GM19238 (cell line): ENCODE measurements around the gene IDUA.

Experiments used
- DNase-seq: peaks from one replicate; pipeline ENCODE4 v3.0.0; 2011; ENCODE audit warnings: low spot score; ENCODE audit not compliant: insufficient read length

The IDUA gene

DNA sequence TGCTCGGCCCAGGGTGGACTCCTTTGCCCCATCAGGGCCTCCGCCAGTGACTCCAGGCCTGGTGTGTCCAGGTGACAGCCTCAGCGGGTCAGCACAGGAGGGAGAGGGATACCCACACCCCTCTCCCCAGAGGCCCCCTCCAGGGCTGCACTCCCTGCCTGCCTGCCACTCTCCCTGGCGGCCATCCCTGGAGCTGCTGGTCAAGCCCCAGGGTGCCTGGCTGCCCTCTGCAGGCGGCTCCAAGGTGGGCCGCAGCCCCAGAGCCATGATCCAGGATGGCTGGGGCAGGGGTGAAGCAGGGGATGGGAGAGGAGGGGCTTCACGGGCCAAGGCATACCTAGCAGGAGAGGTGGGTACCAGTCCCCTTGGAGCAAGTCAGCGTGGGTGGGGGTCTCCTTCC lies 28.3 kb downstream of the IDUA start:
- no peak for DNase-seq

DNA sequence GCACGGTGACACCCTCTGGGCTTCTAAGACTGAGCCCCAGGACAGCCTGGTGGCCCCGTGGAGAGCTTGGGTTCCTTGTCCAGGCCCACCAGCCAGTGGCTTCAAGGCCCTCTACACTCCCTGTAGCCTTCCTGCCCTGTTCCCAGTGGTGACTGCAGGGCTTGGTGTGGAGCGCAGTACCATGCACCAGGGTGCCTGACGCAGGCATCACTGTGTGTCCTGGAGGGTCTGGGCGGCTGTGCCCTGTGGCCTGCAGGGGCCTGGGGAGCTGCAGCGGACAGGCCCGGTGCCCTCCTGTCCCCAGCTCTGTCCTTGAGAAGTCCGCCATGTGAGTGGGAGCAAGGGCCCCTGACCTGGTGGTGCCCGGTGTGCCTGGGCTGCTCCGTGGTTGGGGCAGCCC lies 28.9 kb downstream of the IDUA start:
- no peak for DNase-seq

DNA sequence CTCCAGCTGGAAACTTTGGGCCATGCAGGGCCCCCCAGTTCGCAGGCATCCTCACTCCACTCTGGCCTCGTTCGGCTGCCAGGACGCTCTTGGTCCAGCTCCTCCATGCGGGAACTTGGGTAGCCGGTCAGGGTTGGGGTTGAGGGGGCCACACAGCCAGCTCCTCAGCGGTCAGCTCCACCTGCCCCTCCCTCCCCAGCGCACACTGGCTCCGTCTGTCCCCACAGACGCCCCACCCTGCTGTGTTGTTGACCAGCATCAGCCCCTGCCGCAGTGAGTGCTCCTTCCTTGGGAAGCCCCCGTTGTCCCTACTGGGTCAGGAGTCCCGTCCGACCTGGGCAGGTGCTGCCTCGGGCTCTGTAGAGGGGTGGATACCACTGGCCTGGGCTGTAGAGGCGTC lies 30.4 kb downstream of the IDUA start:
- DNase-seq = no peak

DNA sequence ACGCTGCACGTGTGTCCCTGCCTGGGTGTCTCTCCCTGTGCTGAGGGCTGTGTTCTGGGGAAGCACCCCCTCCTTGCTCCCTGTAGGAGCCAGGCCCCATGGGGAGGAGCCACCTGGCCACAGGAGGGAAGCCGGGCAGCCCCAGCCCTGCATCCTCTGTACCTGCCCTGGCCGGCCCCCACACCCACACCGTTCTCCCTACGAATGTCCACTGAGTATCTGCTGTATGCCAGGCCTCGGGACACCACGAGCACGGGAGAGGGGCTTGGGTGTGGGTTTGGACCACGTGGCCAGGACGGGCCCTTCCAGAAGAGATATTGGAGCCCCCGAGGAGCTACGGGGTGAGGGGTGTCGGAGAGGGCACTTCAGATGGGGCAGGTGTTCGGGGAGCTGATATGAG lies 30.9 kb downstream of the IDUA start:
- no peak for DNase-seq

DNA sequence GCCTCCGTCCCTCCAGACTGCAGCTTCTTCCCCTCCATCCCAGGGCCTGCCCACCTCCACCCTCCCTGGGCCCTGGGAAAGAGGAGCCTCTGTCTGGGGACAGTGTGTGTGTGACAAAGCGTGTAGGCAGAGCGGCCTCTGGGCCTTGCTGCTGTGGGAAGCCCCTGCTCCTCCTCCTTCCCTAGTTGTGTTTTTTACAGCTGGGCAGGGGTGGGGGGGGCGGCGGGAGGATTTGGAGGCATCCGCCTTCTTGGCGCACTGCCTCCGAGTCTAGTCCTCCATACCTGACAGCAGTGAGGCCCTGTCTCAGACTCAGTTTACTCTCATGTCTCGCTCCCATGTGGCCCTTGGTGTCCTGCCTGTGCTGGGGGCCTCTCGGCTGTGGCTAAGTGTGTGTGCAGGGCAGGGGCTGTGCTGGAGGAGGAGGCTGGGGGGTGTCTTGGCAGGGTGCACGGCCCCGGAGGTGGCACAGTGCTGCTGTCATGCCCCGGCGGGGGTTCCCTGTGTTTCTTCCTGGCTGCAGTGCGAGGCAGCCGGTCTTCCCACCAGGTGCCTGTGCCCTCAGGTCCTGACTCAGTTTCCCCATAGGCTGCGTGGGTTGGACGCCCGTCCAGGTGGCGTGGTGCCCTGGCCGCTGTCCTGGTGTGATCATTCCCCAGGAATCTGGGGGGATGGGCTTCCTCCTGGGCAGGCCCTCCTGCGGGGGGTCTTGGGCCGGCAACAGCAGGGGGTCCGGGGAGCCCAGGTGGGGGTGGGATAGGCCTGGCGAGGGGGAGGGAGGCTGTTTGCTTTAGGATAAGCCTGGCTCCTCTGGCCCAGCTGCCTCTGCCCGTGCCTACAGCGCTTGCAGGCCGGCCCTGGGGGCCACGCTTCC lies 31.5 kb downstream of the IDUA start:
- no peak for DNase-seq

DNA sequence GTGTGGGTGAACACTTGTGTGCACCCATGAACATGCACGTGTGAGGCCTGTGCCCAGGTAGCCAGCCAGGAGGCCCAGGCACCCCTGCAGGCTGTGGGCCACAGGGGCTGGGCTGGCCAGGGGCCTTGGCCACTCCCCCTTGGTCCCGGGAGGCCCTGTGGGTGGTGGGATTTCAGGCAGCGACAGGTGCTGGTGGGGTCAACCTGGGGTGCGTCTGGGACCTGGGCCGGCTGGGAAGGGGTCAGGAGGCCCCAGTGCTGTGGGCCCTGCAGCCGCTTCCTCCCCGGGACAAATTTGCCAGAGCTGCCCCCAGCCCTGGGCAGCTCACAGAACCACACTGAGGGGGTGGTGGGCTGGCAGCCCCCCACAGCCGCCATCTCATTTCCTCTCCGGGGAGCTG lies 32.5 kb downstream of the IDUA start:
- DNase-seq = no peak

DNA sequence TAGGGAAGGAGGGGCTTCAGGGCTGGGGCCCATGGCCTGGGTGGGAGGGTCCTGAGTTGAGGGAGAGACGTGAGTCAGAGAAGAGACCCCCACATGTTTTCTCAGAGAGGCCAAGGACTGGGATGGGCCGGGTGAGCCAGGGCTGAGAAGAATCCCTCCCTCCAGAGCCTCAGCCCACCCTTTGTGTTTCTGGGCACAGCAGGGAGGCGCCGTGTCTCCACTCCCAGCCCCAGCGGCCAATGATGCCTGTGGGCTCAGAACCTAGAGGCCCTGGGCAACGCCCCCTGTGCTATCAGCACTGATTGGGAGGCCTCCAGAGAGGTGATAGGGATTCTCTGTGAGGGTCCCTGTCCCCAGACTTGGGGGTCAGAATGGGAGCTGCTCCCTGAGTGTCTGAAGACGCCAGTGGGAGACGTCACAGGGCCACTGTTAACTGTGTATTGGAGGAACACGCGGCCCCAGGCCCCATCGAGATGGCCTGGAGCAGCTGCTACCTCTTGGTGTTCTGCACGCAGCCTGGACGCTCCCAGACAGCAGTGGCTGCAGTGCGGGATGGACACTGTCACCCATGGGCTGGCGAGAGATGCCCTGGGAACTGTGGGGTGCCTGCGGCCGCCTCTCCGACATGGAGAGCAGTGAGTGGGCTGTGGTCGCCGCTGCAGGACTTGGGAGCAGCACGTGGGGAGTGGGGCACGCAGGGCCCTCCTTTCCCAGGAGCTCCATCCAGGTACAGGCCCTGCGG lies 33.1 kb downstream of the IDUA start:
- no peak for DNase-seq

DNA sequence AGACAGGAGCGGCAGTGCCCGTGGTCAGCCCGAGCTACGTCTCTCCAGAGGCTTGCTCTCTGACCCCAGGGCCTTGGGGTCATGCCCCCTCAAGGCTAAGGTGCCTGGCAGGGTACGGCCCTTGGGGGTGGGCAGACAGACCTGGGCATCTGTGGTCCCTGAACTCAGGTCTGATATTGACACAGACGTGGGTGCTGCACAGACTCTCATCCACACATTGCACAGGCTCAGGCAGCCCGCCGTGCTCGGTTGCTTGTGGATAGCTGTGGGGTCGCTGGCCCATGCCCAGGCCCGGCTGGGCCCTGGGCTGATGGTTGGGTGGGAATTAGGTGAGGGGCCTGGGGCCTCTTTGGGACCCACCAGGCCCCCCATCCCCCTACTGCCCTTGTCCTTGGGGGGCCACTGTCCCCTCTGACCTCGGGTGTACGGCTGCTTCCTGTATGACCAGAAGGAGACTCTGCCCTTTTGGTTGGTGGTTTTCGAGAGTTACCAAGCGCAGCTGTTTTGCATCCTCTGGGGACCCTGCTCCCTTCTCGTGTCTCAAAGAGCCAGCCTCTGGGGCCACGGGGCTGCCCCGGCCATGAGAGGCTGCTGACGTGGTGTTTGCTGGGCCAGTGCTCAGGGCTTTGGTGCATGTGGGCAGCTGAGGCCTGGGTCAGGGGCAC lies 34.7 kb downstream of the IDUA start:
- DNase-seq = peak; percentile 91

DNA sequence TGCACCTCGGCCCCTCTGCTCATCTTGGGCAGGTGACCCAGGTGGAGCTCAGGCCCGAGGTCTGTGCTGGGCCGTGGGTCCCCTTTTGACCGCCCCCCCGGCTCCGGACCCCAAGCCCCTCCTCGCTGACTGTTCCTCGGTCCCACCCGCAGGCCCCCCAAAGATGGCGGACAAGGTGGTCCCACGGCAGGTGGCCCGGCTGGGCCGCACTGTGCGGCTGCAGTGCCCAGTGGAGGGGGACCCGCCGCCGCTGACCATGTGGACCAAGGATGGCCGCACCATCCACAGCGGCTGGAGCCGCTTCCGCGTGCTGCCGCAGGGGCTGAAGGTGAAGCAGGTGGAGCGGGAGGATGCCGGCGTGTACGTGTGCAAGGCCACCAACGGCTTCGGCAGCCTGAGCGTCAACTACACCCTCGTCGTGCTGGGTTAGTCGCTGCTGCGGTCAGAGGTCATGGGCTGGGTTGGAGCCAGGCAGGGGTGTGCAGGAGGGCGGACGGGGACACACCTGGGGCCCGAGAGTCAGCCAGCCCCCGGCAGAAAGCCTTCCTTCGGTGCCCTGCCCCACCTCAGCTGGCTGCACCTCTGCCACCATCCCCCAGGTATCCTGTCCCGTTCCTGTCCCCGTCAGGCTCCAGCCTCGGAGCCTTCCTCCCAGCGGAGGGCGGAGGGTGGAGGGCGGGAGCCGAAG lies 35.4 kb downstream of the IDUA start:
- DNase-seq = no peak

DNA sequence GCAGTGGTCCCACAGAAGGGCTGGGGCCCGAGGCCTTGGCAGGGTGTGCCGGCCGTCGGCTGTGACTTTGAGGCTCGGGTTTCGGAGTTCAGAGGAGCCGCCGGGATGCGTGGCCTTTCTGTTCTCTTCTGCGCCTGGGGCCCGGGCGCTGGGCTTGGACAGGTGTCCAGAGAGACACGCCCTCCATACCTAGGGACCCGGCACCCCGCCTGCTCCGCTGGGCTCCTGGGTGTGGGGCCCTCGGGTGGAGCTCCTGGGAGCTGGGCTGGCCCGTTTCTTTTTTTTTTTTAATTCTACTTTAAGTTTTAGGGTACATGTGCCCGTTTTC lies 35.9 kb downstream of the IDUA start:
- no peak for DNase-seq

DNA sequence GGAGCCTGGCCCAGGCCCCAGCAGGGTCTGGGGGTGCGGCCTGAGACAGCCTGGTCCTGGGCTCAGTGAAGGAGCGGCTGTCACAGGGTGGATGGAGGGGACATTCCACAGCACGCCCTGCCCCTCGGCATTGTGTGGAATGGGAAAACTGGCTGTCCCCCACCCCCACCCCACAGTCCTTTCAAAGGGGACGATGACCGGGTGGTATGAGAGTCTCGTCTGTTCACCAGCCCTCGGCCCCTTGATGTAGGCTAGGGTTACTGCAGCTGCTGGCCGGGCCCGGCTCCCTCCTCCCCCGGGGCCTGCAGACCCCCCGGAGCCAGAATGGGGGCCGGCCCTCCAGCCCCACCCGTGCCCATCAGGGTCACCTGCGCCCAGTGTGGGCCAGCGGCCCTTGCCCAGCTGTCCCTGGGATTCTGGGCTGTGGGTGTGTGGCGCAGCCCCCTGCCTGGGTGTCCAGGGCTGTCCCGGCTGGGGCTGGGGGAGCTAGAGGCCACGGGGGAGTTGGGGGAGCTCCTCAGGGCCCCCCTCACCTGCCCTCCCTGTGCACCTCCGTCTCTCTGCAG lies 36.3 kb downstream of the IDUA start:
- no peak for DNase-seq

DNA sequence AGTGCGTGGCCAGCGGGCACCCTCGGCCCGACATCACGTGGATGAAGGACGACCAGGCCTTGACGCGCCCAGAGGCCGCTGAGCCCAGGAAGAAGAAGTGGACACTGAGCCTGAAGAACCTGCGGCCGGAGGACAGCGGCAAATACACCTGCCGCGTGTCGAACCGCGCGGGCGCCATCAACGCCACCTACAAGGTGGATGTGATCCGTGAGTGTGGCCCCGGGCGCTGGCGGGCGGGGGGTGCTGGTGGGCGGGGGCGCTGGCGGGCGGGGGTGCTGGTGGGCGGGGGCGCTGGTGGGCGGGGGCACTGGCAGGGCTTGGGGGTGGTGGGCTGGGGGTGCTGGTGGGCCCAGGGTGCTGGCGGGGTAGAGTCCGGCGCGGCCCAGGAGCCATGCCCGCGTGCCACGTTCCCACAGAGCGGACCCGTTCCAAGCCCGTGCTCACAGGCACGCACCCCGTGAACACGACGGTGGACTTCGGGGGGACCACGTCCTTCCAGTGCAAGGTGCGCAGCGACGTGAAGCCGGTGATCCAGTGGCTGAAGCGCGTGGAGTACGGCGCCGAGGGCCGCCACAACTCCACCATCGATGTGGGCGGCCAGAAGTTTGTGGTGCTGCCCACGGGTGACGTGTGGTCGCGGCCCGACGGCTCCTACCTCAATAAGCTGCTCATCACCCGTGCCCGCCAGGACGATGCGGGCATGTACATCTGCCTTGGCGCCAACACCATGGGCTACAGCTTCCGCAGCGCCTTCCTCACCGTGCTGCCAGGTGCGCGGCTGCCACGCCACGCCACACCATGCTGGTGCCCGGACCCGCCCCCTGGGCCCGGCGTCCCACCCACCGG lies 37.3 kb downstream of the IDUA start:
- no peak for DNase-seq

DNA sequence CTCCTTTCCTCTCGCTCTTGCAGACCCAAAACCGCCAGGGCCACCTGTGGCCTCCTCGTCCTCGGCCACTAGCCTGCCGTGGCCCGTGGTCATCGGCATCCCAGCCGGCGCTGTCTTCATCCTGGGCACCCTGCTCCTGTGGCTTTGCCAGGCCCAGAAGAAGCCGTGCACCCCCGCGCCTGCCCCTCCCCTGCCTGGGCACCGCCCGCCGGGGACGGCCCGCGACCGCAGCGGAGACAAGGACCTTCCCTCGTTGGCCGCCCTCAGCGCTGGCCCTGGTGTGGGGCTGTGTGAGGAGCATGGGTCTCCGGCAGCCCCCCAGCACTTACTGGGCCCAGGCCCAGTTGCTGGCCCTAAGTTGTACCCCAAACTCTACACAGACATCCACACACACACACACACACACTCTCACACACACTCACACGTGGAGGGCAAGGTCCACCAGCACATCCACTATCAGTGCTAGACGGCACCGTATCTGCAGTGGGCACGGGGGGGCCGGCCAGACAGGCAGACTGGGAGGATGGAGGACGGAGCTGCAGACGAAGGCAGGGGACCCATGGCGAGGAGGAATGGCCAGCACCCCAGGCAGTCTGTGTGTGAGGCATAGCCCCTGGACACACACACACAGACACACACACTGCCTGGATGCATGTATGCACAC lies 38.2 kb downstream of the IDUA start:
- DNase-seq = no peak

DNA sequence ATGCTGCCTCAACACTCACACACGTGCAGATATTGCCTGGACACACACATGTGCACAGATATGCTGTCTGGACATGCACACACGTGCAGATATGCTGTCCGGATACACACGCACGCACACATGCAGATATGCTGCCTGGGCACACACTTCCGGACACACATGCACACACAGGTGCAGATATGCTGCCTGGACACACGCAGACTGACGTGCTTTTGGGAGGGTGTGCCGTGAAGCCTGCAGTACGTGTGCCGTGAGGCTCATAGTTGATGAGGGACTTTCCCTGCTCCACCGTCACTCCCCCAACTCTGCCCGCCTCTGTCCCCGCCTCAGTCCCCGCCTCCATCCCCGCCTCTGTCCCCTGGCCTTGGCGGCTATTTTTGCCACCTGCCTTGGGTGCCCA lies 39.3 kb downstream of the IDUA start:
- DNase-seq = peak; percentile 81

DNA sequence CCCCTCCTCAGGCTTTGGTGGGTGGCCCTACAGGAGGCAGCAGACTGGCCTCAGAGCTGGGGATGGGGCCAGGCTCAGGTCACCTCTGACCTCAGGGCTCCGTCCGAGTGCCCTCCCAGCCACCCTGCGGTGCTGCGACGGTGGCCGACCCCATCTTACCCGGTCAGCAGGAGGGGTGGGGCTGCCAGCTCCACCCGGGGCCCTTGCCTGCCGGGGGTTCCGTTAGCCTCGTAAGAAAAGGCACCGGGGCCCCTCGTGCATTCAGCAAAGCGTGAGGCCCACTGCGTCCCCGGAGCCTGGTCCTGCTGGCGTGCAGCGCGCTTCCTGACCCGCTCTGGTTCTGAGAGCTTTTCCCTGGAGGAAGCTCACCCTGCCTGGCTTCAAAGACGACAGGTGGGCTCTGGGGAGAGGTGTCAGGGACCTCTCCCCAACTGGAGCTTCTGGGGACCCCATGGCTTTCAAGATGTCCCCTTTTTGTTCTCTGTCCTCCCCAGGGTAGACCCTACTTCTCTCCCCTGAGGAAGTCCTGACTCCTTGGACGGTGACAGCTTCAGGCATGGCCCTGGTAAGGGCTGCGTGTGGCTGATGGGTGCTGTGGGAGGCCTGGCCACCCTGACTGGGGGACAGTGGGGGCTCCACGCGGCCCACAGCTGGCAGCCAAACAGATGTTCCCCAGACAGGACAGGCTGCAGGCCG lies 40.5 kb downstream of the IDUA start:
- DNase-seq = no peak

DNA sequence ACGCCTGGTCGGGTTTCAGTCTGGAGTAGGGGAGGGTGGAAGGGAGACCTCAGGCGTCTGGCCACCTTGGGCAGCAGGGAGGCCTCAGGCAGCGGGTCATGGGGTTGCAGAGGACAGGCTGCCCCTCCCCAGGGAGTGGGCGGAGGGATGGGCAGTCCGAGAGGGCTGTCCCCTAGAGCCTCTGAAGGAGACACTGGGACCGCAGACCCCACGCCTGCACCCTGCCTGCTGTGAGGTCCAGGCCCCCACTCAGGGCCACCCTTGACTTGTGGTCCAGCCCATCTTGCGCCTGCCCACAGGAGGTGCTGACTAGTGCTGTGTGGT lies 41.0 kb downstream of the IDUA start:
- no peak for DNase-seq

DNA sequence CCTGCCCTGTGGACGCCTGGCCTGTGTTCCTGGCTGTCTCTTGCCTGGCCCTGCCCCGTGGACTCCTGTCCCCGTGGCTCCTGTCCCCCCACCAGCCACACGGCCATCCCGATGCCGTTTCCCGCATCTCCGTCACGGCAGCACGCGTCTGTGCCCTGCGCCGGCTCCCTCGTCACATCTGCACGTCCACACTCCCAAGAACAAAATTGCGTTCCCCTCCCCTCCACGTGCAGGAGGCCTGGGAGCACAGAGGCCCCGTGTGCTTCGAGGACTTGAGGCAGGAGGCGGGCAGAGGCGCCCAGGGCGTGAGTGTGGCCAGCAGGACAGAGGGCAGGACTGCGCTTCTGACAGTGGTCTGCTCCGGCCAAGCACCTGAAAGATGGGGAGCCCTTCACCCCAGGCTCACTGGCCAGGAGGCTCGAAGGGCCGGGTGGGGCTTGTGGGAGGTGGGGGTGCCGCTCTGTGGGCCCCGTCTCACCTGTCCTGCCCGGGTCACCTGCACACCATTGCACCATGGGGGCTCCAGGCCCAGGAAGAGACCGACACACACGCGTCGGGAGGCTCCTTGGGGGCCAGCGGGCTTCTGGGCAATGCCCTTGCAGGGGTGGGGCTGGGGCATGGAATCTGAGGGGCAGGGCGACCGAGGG lies 41.9 kb downstream of the IDUA start:
- DNase-seq = no peak

DNA sequence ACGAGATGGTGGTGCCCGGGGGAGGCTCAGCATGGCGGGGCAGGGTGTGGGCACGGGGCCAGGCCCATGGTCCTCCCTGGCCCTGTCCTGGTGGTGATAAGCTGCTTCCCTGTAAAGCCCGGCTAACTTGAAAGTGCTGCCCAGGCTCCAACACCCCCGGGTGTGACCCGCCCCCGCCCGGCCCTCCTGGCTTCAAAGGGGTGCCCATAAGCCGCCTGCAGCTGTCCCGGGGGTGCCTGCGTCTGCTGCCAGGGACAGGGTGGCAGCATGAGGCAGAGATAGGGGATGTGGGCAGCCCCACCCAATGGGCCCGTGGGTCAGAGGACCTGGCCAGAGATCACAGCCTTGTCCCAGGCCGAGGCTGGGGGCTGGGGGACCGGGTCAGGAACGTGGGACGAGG lies 42.7 kb downstream of the IDUA start:
- no peak for DNase-seq

DNA sequence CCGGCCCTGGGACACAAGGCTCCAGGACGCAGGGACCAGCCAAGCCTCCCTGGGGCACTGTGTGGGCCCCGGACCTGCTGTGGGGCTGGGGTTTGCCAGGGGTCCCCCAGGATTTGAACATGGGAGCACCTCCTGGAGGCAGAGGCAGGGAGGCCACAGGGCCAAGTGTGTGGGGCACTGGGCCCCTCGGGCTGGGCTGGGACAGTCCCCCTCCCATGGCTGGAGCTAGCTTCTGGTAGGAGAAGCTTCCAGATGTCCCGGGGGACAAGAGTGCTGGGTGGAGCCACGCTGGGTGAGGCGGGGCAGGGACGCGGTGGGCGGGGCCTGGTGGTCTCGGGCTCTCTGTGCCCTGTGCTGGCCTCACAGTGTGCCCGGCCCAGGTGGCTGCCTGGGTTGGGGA lies 43.2 kb downstream of the IDUA start:
- DNase-seq = no peak
